T47D (cell line): ENCODE data around the gene B4GAT1.

ENCODE experiments used
- DNase-seq, 2 experiments: peaks; one replicate each; pipeline versions ENCODE4 v3.0.0 to v3.0.0-alpha.2; 2011 to 2012; ENCODE audit warnings: low read depth in 1 of 2, low spot score in 1 of 2
- JUND ChIP-seq: IDR thresholded peaks from 2 replicates; pipeline ENCODE4 v1.6.1; 2012; ENCODE audit warnings: low read depth
- in situ Hi-C: cut with HindIII; loops from 2 replicates; pipeline ENCODE4 v1.10.0; 2016; ENCODE audit warnings: low sequenced_read_pairs, low pct_unique_long_range_greater_than_20kb

Gene B4GAT1

GRCh38 chr11:66349084-66349386 lies 1.6 kb upstream of the B4GAT1 start:
- DNase-seq, result no peak
- TF ChIP-seq JUND, result no peak
- in situ Hi-C loops, result no loop called here

GRCh38 chr11:66346476-66347424 lies 679 bp downstream of the B4GAT1 start:
- DNase-seq, result no peak
- in situ Hi-C loops, result no loop called here
- no peak for TF ChIP-seq JUND

- in situ Hi-C loops, result no loop called here
- TF ChIP-seq JUND, result no peak
- no peak for DNase-seq
These were observed 2.1 kb downstream of the B4GAT1 start for GRCh38 chr11:66345316-66345649.

- peak; percentile 98 for DNase-seq
- TF ChIP-seq JUND, result no peak
- in situ Hi-C loops, result no loop called here
These were observed 2.7 kb downstream of the B4GAT1 start, which contains the start of gene BRMS1 for GRCh38 chr11:66344550-66345315. TSS of gene BRMS1 (minus strand) at chr11:66345104. CDS start at chr11:66342234, 2,870 bp downstream.

GRCh38 chr11:66343176-66343575 lies 4.3 kb downstream of the B4GAT1 start:
- DNase-seq, result no peak
- TF ChIP-seq JUND, result no peak
- in situ Hi-C loops, result no loop called here

GRCh38 chr11:66341502-66342126 lies 5.8 kb downstream of the B4GAT1 start:
- DNase-seq, result no peak
- in situ Hi-C loops, result no loop called here
- no peak for TF ChIP-seq JUND

GRCh38 chr11:66340596-66341501 lies 6.6 kb downstream of the B4GAT1 start:
- DNase-seq, result no peak
- TF ChIP-seq JUND, result no peak
- in situ Hi-C loops, result no loop called here

- in situ Hi-C loops, result no loop called here
- TF ChIP-seq JUND, result no peak
- no peak for DNase-seq
These were observed 7.5 kb downstream of the B4GAT1 start for GRCh38 chr11:66339686-66340483.

GRCh38 chr11:66339162-66339675 lies 8.2 kb downstream of the B4GAT1 start:
- no peak for DNase-seq
- in situ Hi-C loops, result no loop called here
- TF ChIP-seq JUND, result no peak

- no peak for DNase-seq
- TF ChIP-seq JUND, result no peak
- in situ Hi-C loops, result no loop called here
These were observed 8.9 kb downstream of the B4GAT1 start for GRCh38 chr11:66338276-66339161.
